WTC11 (cell line): ENCODE results near the gene ENKUR. TPM values are rescaled to one million over a fixed set of nuclear protein-coding genes. Genes with fewer than 3 reads are reported as not detected.

Experiments used
- ATAC-seq: fragments of 200-7000 bp; cut with Tn5 transposase; 2 replicates; pipeline ENCODE4 v1.10.0; 2021; ENCODE audit warnings: mild to moderate bottlenecking, moderate library complexity
- CTCF ChIA-PET: fragments of 300-600 bp; sonication (Branson Sonifier 250); formaldehyde crosslinking; loops from one replicate; lab custom pipeline; 2021; ENCODE audit warnings: antibody characterized with exemption; lab: Charles Lee
- POLR2A ChIA-PET: fragments of 350-600 bp; sonication (Branson Sonifier 250); formaldehyde crosslinking; loops from one replicate; lab custom pipeline; 2021; ENCODE audit warnings: antibody characterized with exemption; lab: Charles Lee
- DNase-seq: peaks from one replicate; pipeline ENCODE4 v3.0.0; 2021; ENCODE audit warnings: low spot score
- H3K27ac Mint-ChIP-seq: 2 replicates; pipeline ENCODE4 v1.8.0; 2021; ENCODE audit warnings: mixed read lengths
- H3K27me3 Mint-ChIP-seq: 2 replicates; pipeline ENCODE4 v1.8.0; 2021; ENCODE audit warnings: low read depth, mild to moderate bottlenecking, moderate library complexity, mixed read lengths
- H3K36me3 Mint-ChIP-seq: 2 replicates; pipeline ENCODE4 v1.8.0; 2021; ENCODE audit warnings: mixed read lengths
- H3K4me1 Mint-ChIP-seq: 2 replicates; pipeline ENCODE4 v1.8.0; 2022; ENCODE audit warnings: mixed read lengths
- H3K4me3 Mint-ChIP-seq: 2 replicates; pipeline ENCODE4 v1.8.0; 2021; ENCODE audit warnings: mild to moderate bottlenecking, moderate library complexity, mixed read lengths
- H3K9me3 Mint-ChIP-seq: 2 replicates; pipeline ENCODE4 v1.8.0; 2021; ENCODE audit warnings: mixed read lengths
- AFF4 ChIP-seq: sonication (generic); formaldehyde crosslinking; IDR thresholded peaks from 2 replicates; pipeline ENCODE4 v1.8.1; 2023; ENCODE audit warnings: mild to moderate bottlenecking, missing genetic modification reagents, borderline replicate concordance
- ATF2 ChIP-seq: sonication (generic); formaldehyde crosslinking; IDR thresholded peaks from 2 replicates; pipeline ENCODE4 v1.8.1; 2022; ENCODE audit warnings: low read depth, missing genetic modification reagents, borderline replicate concordance
- E2F4 ChIP-seq: sonication (generic); formaldehyde crosslinking; IDR thresholded peaks from 2 replicates; pipeline ENCODE4 v1.8.1; 2022; ENCODE audit warnings: low read depth, mild to moderate bottlenecking, moderate library complexity, missing genetic modification reagents, borderline replicate concordance
- ELF4 ChIP-seq: sonication (generic); formaldehyde crosslinking; IDR thresholded peaks from 2 replicates; pipeline ENCODE4 v1.8.1; 2022; ENCODE audit warnings: low read depth, mild to moderate bottlenecking, moderate library complexity, missing genetic modification reagents
- ERG ChIP-seq: fragments of 250-450 bp; sonication (Bioruptor Pico); IDR thresholded peaks from 2 replicates; pipeline ENCODE4 v1.8.0; 2021; ENCODE audit warnings: mild to moderate bottlenecking
- FOXP1 ChIP-seq: sonication (generic); formaldehyde crosslinking; IDR thresholded peaks from 2 replicates; pipeline ENCODE4 v1.8.0; 2022; ENCODE audit warnings: missing genetic modification reagents, mild to moderate bottlenecking, moderate library complexity, borderline replicate concordance
- GABPB1 ChIP-seq: sonication (generic); formaldehyde crosslinking; IDR thresholded peaks from 2 replicates; pipeline ENCODE4 v1.8.1; 2023; ENCODE audit warnings: mild to moderate bottlenecking, missing genetic modification reagents
- HMGA2 ChIP-seq: fragments of 250-450 bp; sonication (Bioruptor Pico); IDR thresholded peaks from 2 replicates; pipeline ENCODE4 v1.4.0; 2021; ENCODE audit warnings: mild to moderate bottlenecking, moderate library complexity
- HMGXB4 ChIP-seq: sonication (generic); formaldehyde crosslinking; IDR thresholded peaks from 2 replicates; pipeline ENCODE4 v1.8.1; 2023; ENCODE audit warnings: mild to moderate bottlenecking, moderate library complexity, missing genetic modification reagents
- NFATC4 ChIP-seq: fragments of 250-450 bp; sonication (Bioruptor Pico); IDR thresholded peaks from 2 replicates; pipeline ENCODE4 v1.9.0; 2021; ENCODE audit warnings: mild to moderate bottlenecking
- NR1H2 ChIP-seq: sonication (generic); formaldehyde crosslinking; IDR thresholded peaks from 2 replicates; pipeline ENCODE4 v1.9.0; 2021; ENCODE audit warnings: mild to moderate bottlenecking, moderate library complexity, missing genetic modification reagents
- SMAD3 ChIP-seq: sonication (generic); formaldehyde crosslinking; IDR thresholded peaks from 2 replicates; pipeline ENCODE4 v1.8.0; 2022; ENCODE audit warnings: missing genetic modification reagents, mild to moderate bottlenecking, borderline replicate concordance
- TP53 ChIP-seq: sonication (generic); formaldehyde crosslinking; IDR thresholded peaks from 2 replicates; pipeline ENCODE4 v1.8.1; 2023; ENCODE audit warnings: mild to moderate bottlenecking, missing genetic modification reagents
- ZNF138 ChIP-seq: sonication (generic); formaldehyde crosslinking; conservative IDR thresholded peaks from 2 replicates; pipeline ENCODE4 v1.8.1; 2022; ENCODE audit warnings: mild to moderate bottlenecking, moderate library complexity, missing genetic modification reagents
- ZNF219 ChIP-seq: sonication (generic); formaldehyde crosslinking; IDR thresholded peaks from 2 replicates; pipeline ENCODE4 v1.8.0; 2023; ENCODE audit warnings: missing genetic modification reagents, mild to moderate bottlenecking, borderline replicate concordance
- ZNF281 ChIP-seq: sonication (generic); formaldehyde crosslinking; IDR thresholded peaks from 2 replicates; pipeline ENCODE4 v1.8.0; 2023; ENCODE audit warnings: mild to moderate bottlenecking, missing genetic modification reagents
- total RNA-seq: library from RNA; stranded (reverse); gene quantifications from 3 replicates; pipeline ENCODE4 v1.2.3, GENCODE V29; 2021

Gene ENKUR
- total RNA-seq, 1 experiment from 2014 or later = not detected

- TF ChIP-seq ZNF138 = no peak
- no peak for TF ChIP-seq AFF4
- no peak for TF ChIP-seq ZNF219 (CRISPR knock-in tag)
- no peak for TF ChIP-seq ZNF281 (CRISPR knock-in tag)
- TF ChIP-seq ATF2 (CRISPR knock-in tag) = no peak
These were observed 41.9 kb upstream of the ENKUR start (continued) for GRCh38 chr10:25057886-25058285.

- CTCF ChIA-PET = no interaction called here
These were observed 40.8 kb upstream of the ENKUR start for GRCh38 chr10:25056726-25057125.

GRCh38 chr10:25052012-25052411 lies 36.1 kb upstream of the ENKUR start:
- Mint-ChIP-seq H3K27ac (no peak overlapping the region), H3K27me3 (no peaks in the 10 kb centered on the region), H3K9me3 (peaks cover 12% of the 10 kb centered on the region), H3K4me3 (no peak overlapping the region), H3K36me3 (no peaks in the 10 kb centered on the region), H3K4me1 (peaks cover 8% of the 10 kb centered on the region)
- CTCF ChIA-PET = no interaction called here
- TF ChIP-seq TP53 (CRISPR knock-in tag) (no peak), ELF4 (no peak), SMAD3 (CRISPR knock-in tag) (no peak), HMGA2 (CRISPR knock-in tag) (no peak), ZNF219 (CRISPR knock-in tag) (no peak), GABPB1 (CRISPR knock-in tag) (no peak)
- POLR2A ChIA-PET = no interaction called here
- DNase-seq (no peak), ATAC-seq (no peak)

More at GRCh38 chr10:25056726-25057125, 40.8 kb upstream of the ENKUR start:
- Mint-ChIP-seq H3K36me3 (no peaks in the 10 kb centered on the region), H3K9me3 (no peaks in the 10 kb centered on the region), H3K4me3 (no peak overlapping the region), H3K27me3 (no peaks in the 10 kb centered on the region), H3K27ac (no peak overlapping the region), H3K4me1 (peaks cover 8% of the 10 kb centered on the region)
- DNase-seq (no peak), ATAC-seq (no peak)
- POLR2A ChIA-PET = no interaction called here
- TF ChIP-seq NFATC4 (CRISPR knock-in tag) (no peak), ATF2 (CRISPR knock-in tag) (no peak)

- no peak for DNase-seq
- Mint-ChIP-seq H3K27me3 (no peaks in the 10 kb centered on the region), H3K4me1 (peaks cover 7% of the 10 kb centered on the region), H3K27ac (no peak overlapping the region), H3K36me3 (no peaks in the 10 kb centered on the region), H3K9me3 (peaks cover 12% of the 10 kb centered on the region), H3K4me3 (no peak overlapping the region)
- no peak for ATAC-seq
- ChIA-PET POLR2A (no interaction called here), CTCF (no interaction called here)
- TF ChIP-seq NR1H2 (CRISPR knock-in tag) (no peak), E2F4 (CRISPR knock-in tag) (no peak), ERG (no peak), HMGXB4 (no peak), FOXP1 (CRISPR knock-in tag) (no peak)
These were observed 34.4 kb upstream of the ENKUR start for GRCh38 chr10:25050402-25050801.
